HG03025 (cell line): ENCODE results near the gene IL32.

Source experiments
- ATAC-seq: cut with Tn5 transposase; IDR thresholded peaks from one replicate; pipeline ENCODE4 v1.9.1; 2021; ENCODE audit warnings: mild to moderate bottlenecking, moderate library complexity; ENCODE audit not compliant: unreplicated experiment, low FRiP score

The IL32 gene

GRCh38 chr16:3112881-3113574, 47.6 kb downstream of the IL32 start:
- no peak for ATAC-seq

- no peak for ATAC-seq
Measured at GRCh38 chr16:3113765-3114479, 48.5 kb downstream of the IL32 start.

- ATAC-seq = no peak
Measured at GRCh38 chr16:3115003-3115402, 49.6 kb downstream of the IL32 start.

GRCh38 chr16:3115561-3115960, 50.1 kb downstream of the IL32 start:
- no peak for ATAC-seq

- no peak for ATAC-seq
Measured at GRCh38 chr16:3118204-3118790, 52.9 kb downstream of the IL32 start.

- no peak for ATAC-seq
Measured at GRCh38 chr16:3118846-3119245, 53.4 kb downstream of the IL32 start.
